Neuronal stem cell (in vitro differentiated cells): Measurements from ENCODE around the gene CBFA2T2.

Source experiments
- DNase-seq: peaks from one replicate; pipeline ENCODE4 v3.0.0-alpha.2; 2013; ENCODE audit warnings: low spot score
- H2AFZ ChIP-seq: one replicate; pipeline ENCODE4 v1.6.1; 2013; ENCODE audit warnings: mild to moderate bottlenecking, low read length, inconsistent platforms
- H2AK5ac ChIP-seq: 2 replicates; pipeline ENCODE4 v1.6.1; 2013; ENCODE audit warnings: low read depth, mild to moderate bottlenecking, inconsistent platforms, low read length, moderate library complexity, mixed read lengths
- H2BK120ac ChIP-seq: 2 replicates; pipeline ENCODE4 v1.6.1; 2013; ENCODE audit warnings: low read depth, mild to moderate bottlenecking, inconsistent platforms, low read length, moderate library complexity, mixed read lengths
- H2BK12ac ChIP-seq: one replicate; pipeline ENCODE4 v1.6.1; 2013; ENCODE audit warnings: low read length, inconsistent platforms
- H2BK15ac ChIP-seq: 2 replicates; pipeline ENCODE4 v1.6.1; 2013; ENCODE audit warnings: mild to moderate bottlenecking, low read length, inconsistent platforms, mixed read lengths
- H2BK5ac ChIP-seq: one replicate; pipeline ENCODE4 v1.6.1; 2013; ENCODE audit warnings: inconsistent platforms, mild to moderate bottlenecking, low read length, moderate library complexity
- H3K14ac ChIP-seq: one replicate; pipeline ENCODE4 v1.6.1; 2013; ENCODE audit warnings: low read length, inconsistent platforms
- H3K18ac ChIP-seq: 2 replicates; pipeline ENCODE4 v1.6.1; 2013; ENCODE audit warnings: low read length, inconsistent platforms
- H3K23ac ChIP-seq: 2 replicates; pipeline ENCODE4 v1.6.1; 2013; ENCODE audit warnings: low read depth, mild to moderate bottlenecking, mixed read lengths, low read length, inconsistent platforms; ENCODE audit not compliant: poor library complexity
- H3K27ac ChIP-seq: replicated peaks from 3 replicates; pipeline ENCODE4 v1.5.1; 2013; ENCODE audit warnings: low read length, inconsistent platforms
- H3K27me3 ChIP-seq, 3 experiments: 2 replicates each; pipeline ENCODE4 v1.6.1; 2013; ENCODE audit warnings: low read length in 3 of 3, mild to moderate bottlenecking in 2 of 3, inconsistent platforms in 1 of 3, low read depth in 1 of 3, mixed read lengths in 1 of 3, moderate library complexity in 1 of 3; ENCODE audit not compliant: control insufficient read depth in 3 of 3, insufficient read depth in 3 of 3
- H3K36me3 ChIP-seq, 2 donors: replicated peaks in 1 of 2; 2 replicates each; pipeline ENCODE4 v1.6.1; 2013; ENCODE audit warnings: low read length in 2 of 2; ENCODE audit not compliant: control insufficient read depth in 2 of 2, insufficient read depth in 2 of 2
- H3K4ac ChIP-seq: 2 replicates; pipeline ENCODE4 v1.6.1; 2013; ENCODE audit warnings: inconsistent platforms, mild to moderate bottlenecking, low read length, moderate library complexity
- H3K4me1 ChIP-seq, 2 donors: 1 replicate in 1 of 2; 2 replicates in 1 of 2; pipeline ENCODE4 v1.6.1; 2013; ENCODE audit warnings: low read length in 2 of 2, low read depth in 1 of 2; ENCODE audit not compliant: control insufficient read depth in 2 of 2, insufficient read depth in 1 of 2
- H3K4me2 ChIP-seq: one replicate; pipeline ENCODE4 v1.6.1; 2013; ENCODE audit warnings: mild to moderate bottlenecking, low read length, inconsistent platforms; ENCODE audit not compliant: insufficient read depth, poor library complexity, severe bottlenecking
- H3K4me3 ChIP-seq, 2 donors: 2 replicates each; pipeline ENCODE4 v1.5.1; 2013; ENCODE audit warnings: low read length in 2 of 2, mild to moderate bottlenecking in 2 of 2, inconsistent platforms in 1 of 2, moderate library complexity in 1 of 2
- H3K79me1 ChIP-seq: one replicate; pipeline ENCODE4 v1.6.1; 2013; ENCODE audit warnings: low read depth, mild to moderate bottlenecking, inconsistent platforms, low read length, moderate library complexity
- H3K9ac ChIP-seq: one replicate; pipeline ENCODE4 v1.6.1; 2013; ENCODE audit warnings: mild to moderate bottlenecking, low read depth, low read length, inconsistent platforms; ENCODE audit not compliant: poor library complexity
- H3K9me3 ChIP-seq, 2 donors: replicated peaks in 1 of 2; 2 replicates each; pipeline versions ENCODE3 to v1.6.1; 2013; ENCODE audit warnings: low read length in 2 of 2, mild to moderate bottlenecking in 2 of 2, inconsistent platforms in 1 of 2, low read depth in 1 of 2, mixed read lengths in 1 of 2, moderate library complexity in 1 of 2; ENCODE audit not compliant: control insufficient read depth in 2 of 2, insufficient read depth in 1 of 2
- H4K8ac ChIP-seq: one replicate; pipeline ENCODE4 v1.6.1; 2013; ENCODE audit warnings: low read depth, mild to moderate bottlenecking, inconsistent platforms, low read length, moderate library complexity
- H4K91ac ChIP-seq: one replicate; pipeline ENCODE4 v1.6.1; 2013; ENCODE audit warnings: low read length, low read depth, mild to moderate bottlenecking, inconsistent platforms; ENCODE audit not compliant: poor library complexity
- WGBS, 2 donors: extraction: QIAGEN DNeasy Blood & Tissue Kit; methylation state at CpG; one replicate each; pipeline ENCODE4 v1.1.7; 2013; ENCODE audit warnings: missing lambda C conversion rate in 2 of 2, mixed read lengths in 1 of 2; ENCODE audit not compliant: insufficient read length in 2 of 2, insufficient replicate concordance in 1 of 2; ENCODE audit errors: extremely low coverage in 2 of 2; 5-methylcytosine and 5-hydroxymethylcytosine counted together

CBFA2T2 gene

GRCh38 chr20:33686100-33686983 lies 196.4 kb downstream of the CBFA2T2 start, which contains the start of gene E2F1:
TSS of gene E2F1 (minus strand) at chr20:33686385. CDS start at chr20:33686264, 121 bp downstream.
- Histone ChIP-seq H3K4me3 (peak within 1 kb of the TSS; percentile 86 to 94), H2BK12ac (peak within 1 kb of the TSS; percentile 0), H2AFZ (peak within 1 kb of the TSS; percentile 84), H3K23ac (peak within 1 kb of the TSS; percentile 48), H2BK120ac (peak within 1 kb of the TSS; percentile 74), H3K4me2 (peak within 1 kb of the TSS; percentile 74), H4K91ac (no peak within 1 kb of the TSS), H3K36me3 (peaks cover 0 to 25% of the 10 kb centered on the region in 2 donors), H3K4ac (peak within 1 kb of the TSS; percentile 77), H3K14ac (no peak within 1 kb of the TSS), H4K8ac (no peak within 1 kb of the TSS), H2BK15ac (peak within 1 kb of the TSS; percentile 69), H3K27me3 (peaks cover 0 to 12% (median 0%) of the 10 kb centered on the region in 3 experiments), H3K79me1 (peaks cover 2% of the 10 kb centered on the region), H3K9ac (peak within 1 kb of the TSS; percentile 74), H2BK5ac (peak within 1 kb of the TSS; percentile 26), H2AK5ac (peak within 1 kb of the TSS; percentile 84), H3K4me1 (peaks cover 13 to 15% of the 10 kb centered on the region in 2 donors), H3K27ac (peak within 1 kb of the TSS; percentile 75), H3K9me3 (no peaks in the 10 kb centered on the region), H3K18ac (peak within 1 kb of the TSS; percentile 88)
- no CpG with 5 or more reads among the region's 101 CpGs for WGBS, 2 donors
- DNase-seq, result peak; percentile 95

- DNase-seq, result no peak
- H3K4me3 ChIP-seq, result peak overlapping the region; percentile 42 to 69
- H3K9me3 ChIP-seq, result no peaks in the 10 kb centered on the region
Observed at GRCh38 chr20:33686984-33687366, 197.1 kb downstream of the CBFA2T2 start.

GRCh38 chr20:33687370-33687915 lies 197.5 kb downstream of the CBFA2T2 start:
- H3K27ac ChIP-seq, result no peak overlapping the region
- H3K23ac ChIP-seq, result no peak overlapping the region
- no peaks in the 10 kb centered on the region for H3K9me3 ChIP-seq
- H3K4me1 ChIP-seq, result peaks cover 12 to 15% of the 10 kb centered on the region in 2 donors
- WGBS, 2 donors, result no CpG with 5 or more reads among the region's 8 CpGs
- no peak overlapping the region for H3K14ac ChIP-seq
- H3K4me2 ChIP-seq, result no peak overlapping the region
- no peak overlapping the region for H2BK5ac ChIP-seq
- no peak overlapping the region for H3K9ac ChIP-seq
- no peak overlapping the region for H3K4me3 ChIP-seq
- no peak for DNase-seq
- H2BK12ac ChIP-seq, result peak overlapping the region; percentile 0
- H4K91ac ChIP-seq, result no peak overlapping the region
- no peak overlapping the region for H3K4ac ChIP-seq
- H2AFZ ChIP-seq, result peak overlapping the region; percentile 41
- H2AK5ac ChIP-seq, result peak overlapping the region; percentile 84
- H2BK15ac ChIP-seq, result no peak overlapping the region
- no peak overlapping the region for H4K8ac ChIP-seq
- H3K36me3 ChIP-seq, result peaks cover 0 to 14% of the 10 kb centered on the region in 2 donors
- H3K27me3 ChIP-seq, result peaks cover 0 to 12% (median 0%) of the 10 kb centered on the region in 3 experiments
- no peak overlapping the region for H3K18ac ChIP-seq
- H3K79me1 ChIP-seq, result peaks cover 2% of the 10 kb centered on the region
- no peak overlapping the region for H2BK120ac ChIP-seq

More at GRCh38 chr20:33686984-33687366, 197.1 kb downstream of the CBFA2T2 start:
- H3K36me3 ChIP-seq, result peaks cover 0 to 19% of the 10 kb centered on the region in 2 donors
- no CpG with 5 or more reads among the region's 14 CpGs for WGBS, 2 donors
- H3K27me3 ChIP-seq, result peaks cover 0 to 12% (median 0%) of the 10 kb centered on the region in 3 experiments
- H2AK5ac ChIP-seq, result peak overlapping the region; percentile 84
- H3K14ac ChIP-seq, result no peak overlapping the region
- peak overlapping the region; percentile 48 for H3K23ac ChIP-seq
- H3K18ac ChIP-seq, result peak overlapping the region; percentile 88
- H2BK120ac ChIP-seq, result peak overlapping the region; percentile 74
- peak overlapping the region; percentile 67 for H3K4me2 ChIP-seq
- H2BK12ac ChIP-seq, result peak overlapping the region; percentile 0
- peak overlapping the region; percentile 69 for H2BK15ac ChIP-seq
- H2BK5ac ChIP-seq, result no peak overlapping the region
- no peak overlapping the region for H4K8ac ChIP-seq
- peaks cover 12 to 15% of the 10 kb centered on the region in 2 donors for H3K4me1 ChIP-seq
- H3K9ac ChIP-seq, result no peak overlapping the region
- no peak overlapping the region for H4K91ac ChIP-seq
- peak overlapping the region; percentile 84 for H2AFZ ChIP-seq
- peak overlapping the region; percentile 77 for H3K4ac ChIP-seq
- H3K27ac ChIP-seq, result no peak overlapping the region
- H3K79me1 ChIP-seq, result peaks cover 2% of the 10 kb centered on the region
